ENCODE results near the gene AEBP1. TPM values are rescaled to one million over a fixed set of nuclear protein-coding genes. Genes with fewer than 3 reads are reported as not detected.

Gene AEBP1
- total and polyA plus RNA-seq, 9 of the 15 experiments (the other 6 are each of a cell fraction or from before 2014, with no cell fraction given): 0.03 to 0.78 (median 0.30) TPM; not detected in 2

GRCh38 chr7:44112231-44112996 is 8.3 kb downstream of the AEBP1 start (continued):
- TF ChIP-seq KLF13 (tag; IDR thresholded peaks at IDR 0.05; ENCODE audit: borderline replicate concordance, low read depth): no peak
- TF ChIP-seq PML (IDR thresholded peaks at IDR 0.05; ENCODE audit: low read length): no peak
- TF ChIP-seq SMAD4 (CRISPR knock-in tag; conservative IDR thresholded peaks at IDR 0.05): no peak
- TF ChIP-seq TOE1 (IDR thresholded peaks at IDR 0.05; ENCODE audit: borderline replicate concordance): peak; percentile 87
- peak; percentile 32; the same call in 1 of the 2 replicates for TF ChIP-seq TOE1 (CRISPR knock-in tag; IDR thresholded peaks at IDR 0.05; ENCODE audit: borderline replicate concordance, low read depth)
- no peak for TF ChIP-seq BCOR (IDR thresholded peaks at IDR 0.05)
- peak; percentile 79 for TF ChIP-seq MBD2 (IDR thresholded peaks at IDR 0.05; ENCODE audit: borderline replicate concordance, low read depth)
- TF ChIP-seq ZNF551 (CRISPR knock-in tag; IDR thresholded peaks at IDR 0.05): no peak
- 0 out of 2 replicates have a peak, but pooled peaks have one; percentile 60 for TF ChIP-seq CBFB (CRISPR knock-in tag; IDR thresholded peaks at IDR 0.05)
- TF ChIP-seq LCOR (CRISPR knock-in tag; IDR thresholded peaks at IDR 0.05): no peak
- no peak for TF ChIP-seq POU5F1 (IDR thresholded peaks at IDR 0.05; ENCODE audit: borderline replicate concordance, low read depth, low read length, partially characterized antibody)
